GM18867 (cell line): ENCODE data around the gene SPATA1.
"Not testable (repeated sequence)": the region's sequence is repeated elsewhere in the genome, so short reads cannot be mapped to it uniquely, and the experiment has no call there.

ENCODE experiments used
- ATAC-seq: cut with Tn5 transposase; IDR thresholded peaks from one replicate; pipeline ENCODE4 v1.9.1; 2021; ENCODE audit warnings: mild to moderate bottlenecking, moderate library complexity; ENCODE audit not compliant: unreplicated experiment

SPATA1 gene

DNA sequence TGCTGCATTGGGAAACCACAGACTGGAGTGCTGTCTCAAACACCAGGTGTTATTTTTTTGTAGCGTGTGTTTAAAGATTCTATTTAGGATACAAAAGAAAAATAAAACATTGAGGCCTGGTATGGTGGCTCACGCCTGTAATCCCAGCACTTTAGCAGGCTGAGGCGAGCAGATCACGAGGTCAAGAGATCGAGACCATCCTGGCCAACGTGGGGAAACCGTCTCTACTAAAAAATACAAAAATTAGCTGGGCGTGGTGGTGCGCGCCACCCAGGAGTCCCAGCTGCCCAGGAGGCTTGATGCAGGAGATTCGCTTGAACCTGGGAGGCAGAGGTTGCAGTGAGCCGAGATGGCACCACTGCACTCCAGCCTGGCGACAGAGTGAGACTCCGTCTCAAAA is 1.7 kb downstream of the SPATA1 start:
- ATAC-seq = not testable (repeated sequence)

DNA sequence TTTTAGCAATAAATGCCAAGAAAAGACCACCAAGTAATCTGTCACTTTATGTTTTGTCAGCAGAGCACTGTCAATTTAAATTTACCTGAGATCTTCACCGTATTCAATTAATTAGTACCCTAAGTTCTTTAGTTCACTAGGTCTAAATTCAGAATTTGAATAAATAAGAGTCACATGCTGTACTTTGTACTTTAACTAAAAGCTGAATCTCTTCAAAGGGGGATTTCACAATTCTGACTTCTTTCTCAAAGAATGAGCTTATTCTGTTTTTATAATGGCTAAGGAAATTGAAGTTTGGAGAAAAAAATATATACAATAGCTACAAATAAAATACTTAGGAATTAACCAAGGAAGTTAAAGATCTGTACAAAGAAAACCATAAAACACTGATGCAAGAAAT is 2.3 kb downstream of the SPATA1 start:
- ATAC-seq = no peak

DNA sequence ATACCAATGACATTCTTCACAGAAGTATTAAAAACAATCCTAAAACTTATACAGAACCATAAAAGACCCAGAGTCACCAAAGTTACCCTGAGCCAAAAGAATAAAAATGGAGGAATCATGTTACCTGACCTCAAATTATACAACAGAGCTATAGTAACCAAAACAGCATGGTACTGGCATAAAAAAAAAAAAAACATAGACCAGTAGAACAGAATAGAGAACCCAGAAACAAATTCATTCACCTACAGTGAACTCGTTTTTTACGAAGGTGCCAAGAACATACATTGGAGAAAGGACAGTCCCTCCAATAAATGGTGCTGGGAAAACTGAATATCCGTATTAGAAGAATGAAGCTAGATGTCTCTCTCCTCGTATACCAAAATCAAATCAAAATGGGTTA is 2.8 kb downstream of the SPATA1 start:
- ATAC-seq = no peak

- no peak for ATAC-seq
These were observed 4.0 kb downstream of the SPATA1 start for GRCh38 chr1:84510165-84510564.

- no peak for ATAC-seq
These were observed 4.5 kb downstream of the SPATA1 start for GRCh38 chr1:84510668-84511067.

DNA sequence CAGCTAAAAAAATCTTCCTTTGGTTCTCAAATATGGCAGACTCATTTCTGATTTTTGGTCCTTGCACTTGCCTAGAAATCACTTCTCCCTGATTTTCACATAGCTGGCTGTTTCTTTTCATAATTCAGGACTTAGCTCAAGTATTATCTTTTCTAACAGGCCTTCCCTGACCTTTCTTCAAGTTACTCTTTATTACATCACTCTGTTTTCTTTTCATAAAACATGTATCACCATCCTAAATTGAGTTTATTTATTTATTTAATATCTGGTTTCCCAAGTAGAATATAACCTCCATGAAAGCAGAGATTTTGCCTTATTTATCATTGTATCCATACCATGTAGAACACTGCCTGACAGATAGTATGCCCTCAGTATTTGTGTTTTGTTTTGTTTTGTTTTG is 18.4 kb downstream of the SPATA1 start:
- ATAC-seq = no peak

GRCh38 chr1:84525779-84526178 is 19.6 kb downstream of the SPATA1 start:
- ATAC-seq = no peak

GRCh38 chr1:84538599-84538998 is 32.4 kb downstream of the SPATA1 start:
- no peak for ATAC-seq

GRCh38 chr1:84539972-84540371 is 33.8 kb downstream of the SPATA1 start:
- no peak for ATAC-seq

- no peak for ATAC-seq
These were observed 34.6 kb downstream of the SPATA1 start for GRCh38 chr1:84540759-84541158.

DNA sequence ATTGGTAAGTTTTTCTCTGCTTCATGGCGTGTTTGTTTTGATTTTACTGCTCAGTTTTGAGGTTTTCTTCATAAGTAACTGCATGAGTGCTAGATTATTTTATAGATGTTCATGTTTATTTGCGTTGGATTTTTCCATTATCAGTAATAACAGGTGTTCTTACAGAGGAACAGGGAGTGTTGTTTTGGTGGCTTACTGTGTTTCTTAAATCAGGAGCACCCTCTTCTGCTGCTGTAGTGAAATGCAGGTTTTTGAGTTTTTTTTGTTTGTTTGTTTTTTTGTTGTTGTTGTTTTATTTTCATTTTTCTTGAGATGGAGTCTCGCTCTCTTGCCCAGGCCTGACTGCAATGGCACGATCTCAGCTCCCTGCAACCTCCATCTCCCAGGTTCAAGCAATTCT is 35.5 kb downstream of the SPATA1 start:
- ATAC-seq = no peak

DNA sequence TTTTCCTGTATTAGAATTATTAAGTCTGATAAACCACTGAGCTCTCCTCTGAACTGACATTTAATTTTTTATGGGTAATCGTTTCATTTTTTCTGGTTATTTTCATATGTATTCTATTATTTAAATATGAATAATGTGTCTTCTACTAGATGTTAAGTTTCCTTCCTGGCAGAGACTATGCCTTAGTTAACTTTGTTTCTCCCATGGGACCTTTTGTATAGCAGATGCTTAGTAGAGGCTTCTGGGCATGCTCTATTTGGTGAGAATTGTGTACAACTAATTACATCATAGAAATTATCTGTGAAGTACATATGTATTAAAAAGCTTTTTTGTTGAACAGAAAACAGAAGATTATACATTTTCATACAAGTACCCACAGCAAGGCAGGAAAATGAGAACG is 44.6 kb downstream of the SPATA1 start:
- no peak for ATAC-seq

DNA sequence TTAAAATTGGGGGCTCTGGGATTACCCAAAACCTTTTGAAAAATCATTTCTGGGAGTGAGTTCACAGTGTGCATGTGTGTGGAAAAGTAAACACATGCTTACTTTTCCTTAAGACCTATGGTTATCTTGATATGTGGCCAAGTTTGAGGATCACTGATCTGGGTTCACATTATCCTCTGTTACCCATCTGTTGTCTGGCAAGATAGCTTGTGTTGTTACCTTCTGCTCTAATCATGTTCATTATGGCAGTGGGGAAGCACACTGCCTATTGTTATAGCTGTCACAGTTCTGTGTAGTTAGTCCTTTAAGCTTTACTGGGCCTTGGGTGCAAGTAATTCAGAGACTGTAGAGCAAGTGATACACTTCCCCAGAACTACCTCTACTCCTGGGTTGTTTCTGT is 63.0 kb downstream of the SPATA1 start:
- ATAC-seq = no peak

GRCh38 chr1:84570436-84571149 is 64.4 kb downstream of the SPATA1 start:
- ATAC-seq = no peak

DNA sequence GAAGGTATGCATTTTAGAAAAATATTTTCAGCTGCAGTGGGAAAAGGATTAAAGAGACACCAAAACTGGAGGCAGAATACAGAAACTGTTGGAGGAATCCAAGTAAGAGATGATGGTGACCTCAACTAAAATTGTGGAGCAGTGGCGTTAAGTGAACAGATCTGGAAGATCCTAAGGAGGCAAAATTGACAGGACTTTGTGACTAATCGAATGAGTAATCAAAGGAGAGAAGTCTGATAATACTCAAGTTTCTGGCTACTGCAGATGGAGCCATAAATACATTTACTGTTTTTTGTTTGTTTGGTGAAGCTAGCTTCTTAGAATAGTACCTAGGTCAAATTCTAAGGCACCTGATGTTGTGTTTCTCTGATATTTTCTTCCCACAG is 65.0 kb downstream of the SPATA1 start:
- no peak for ATAC-seq

GRCh38 chr1:84573481-84573966 is 67.3 kb downstream of the SPATA1 start:
- ATAC-seq = no peak

- peak; percentile 83 for ATAC-seq
These were observed 68.0 kb downstream of the SPATA1 start, which contains the start of gene CTBS for GRCh38 chr1:84573967-84574842. Gene CTBS, minus strand, starts transcription at chr1:84574440. Its CDS starts 25 bp downstream, at chr1:84574415.

GRCh38 chr1:84574936-84575335 is 68.8 kb downstream of the SPATA1 start:
- no peak for ATAC-seq

GRCh38 chr1:84581648-84582047 is 75.5 kb downstream of the SPATA1 start:
- ATAC-seq = no peak

GRCh38 chr1:84582802-84583587 is 76.8 kb downstream of the SPATA1 start:
- ATAC-seq = no peak

GRCh38 chr1:84583648-84584047 is 77.5 kb downstream of the SPATA1 start:
- peak; percentile 19 for ATAC-seq
